GM18502 (cell line): ENCODE measurements around the gene RIOK3.
"Not testable (repeated sequence)": the region's sequence is repeated elsewhere in the genome, so short reads cannot be mapped to it uniquely, and the experiment has no call there.

Experiments
- ATAC-seq: cut with Tn5 transposase; IDR thresholded peaks from one replicate; pipeline ENCODE4 v1.9.1; 2021; ENCODE audit warnings: mild to moderate bottlenecking; ENCODE audit not compliant: unreplicated experiment, poor library complexity

Gene RIOK3

GRCh38 chr18:23451011-23451410 lies 2.1 kb upstream of the RIOK3 start:
- ATAC-seq = no peak

DNA sequence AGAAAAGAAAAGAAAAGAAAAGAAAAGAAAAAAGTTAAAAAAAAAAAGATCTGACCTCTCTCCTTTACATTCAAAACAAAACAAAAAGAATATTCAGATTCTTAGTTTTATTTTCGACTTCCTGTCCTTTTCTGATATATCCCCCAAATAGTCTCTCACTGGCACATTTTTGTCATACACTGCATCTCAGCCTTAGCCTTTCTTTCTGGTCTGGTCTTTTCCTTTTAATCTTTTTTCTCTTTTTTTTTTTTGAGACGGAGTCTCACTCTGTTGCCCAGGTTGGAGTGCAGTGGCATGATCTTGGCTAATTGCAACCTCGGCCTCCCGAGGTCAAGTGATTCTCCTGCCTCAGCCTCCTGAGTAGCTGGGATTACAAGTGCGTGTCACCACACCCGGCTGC lies 1.6 kb upstream of the RIOK3 start:
- ATAC-seq = no peak

DNA sequence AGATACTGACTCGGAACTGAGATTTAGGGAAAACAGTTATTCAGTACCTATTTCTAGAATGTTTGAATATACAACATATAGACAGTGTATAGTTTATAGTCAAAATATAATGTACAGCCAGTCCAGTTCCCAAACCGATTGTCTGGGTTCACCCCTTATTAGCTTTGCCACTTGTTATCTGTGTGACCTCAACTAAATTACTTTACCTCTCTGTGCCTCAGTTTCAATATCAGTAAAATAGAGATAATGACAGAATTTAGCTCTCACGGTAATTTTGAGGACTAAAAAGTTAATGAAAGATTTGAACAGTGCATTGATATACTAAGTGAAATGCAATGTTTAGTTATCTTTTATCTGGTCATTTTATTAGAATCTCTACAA lies 750 bp upstream of the RIOK3 start:
- ATAC-seq = no peak

- ATAC-seq = peak; percentile 9
Measured at GRCh38 chr18:23453680-23454058, 582 bp downstream of the RIOK3 start.

- ATAC-seq = no peak
Measured at GRCh38 chr18:23456835-23457234, 3.7 kb downstream of the RIOK3 start.

- ATAC-seq = no peak
Measured at GRCh38 chr18:23458830-23459529, 5.9 kb downstream of the RIOK3 start.

DNA sequence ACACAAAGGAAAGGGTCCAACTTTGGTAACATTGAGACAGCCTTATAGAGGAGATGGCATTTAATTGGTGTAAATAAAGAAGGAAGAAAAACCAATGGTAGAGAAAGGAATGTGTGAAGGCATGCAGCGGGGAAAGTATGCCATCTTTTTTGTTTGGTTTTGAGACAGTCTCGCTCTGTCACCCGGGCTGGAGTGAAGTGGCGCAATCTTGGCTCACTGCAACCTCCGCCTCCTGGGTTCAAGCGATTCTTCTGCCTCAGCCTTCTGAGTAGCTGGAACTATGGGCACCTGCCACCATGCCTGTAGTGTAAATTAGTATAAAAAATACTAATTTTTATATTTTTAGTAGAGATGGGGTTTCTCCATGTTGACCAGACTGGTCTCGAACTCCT lies 6.4 kb downstream of the RIOK3 start:
- ATAC-seq = no peak

DNA sequence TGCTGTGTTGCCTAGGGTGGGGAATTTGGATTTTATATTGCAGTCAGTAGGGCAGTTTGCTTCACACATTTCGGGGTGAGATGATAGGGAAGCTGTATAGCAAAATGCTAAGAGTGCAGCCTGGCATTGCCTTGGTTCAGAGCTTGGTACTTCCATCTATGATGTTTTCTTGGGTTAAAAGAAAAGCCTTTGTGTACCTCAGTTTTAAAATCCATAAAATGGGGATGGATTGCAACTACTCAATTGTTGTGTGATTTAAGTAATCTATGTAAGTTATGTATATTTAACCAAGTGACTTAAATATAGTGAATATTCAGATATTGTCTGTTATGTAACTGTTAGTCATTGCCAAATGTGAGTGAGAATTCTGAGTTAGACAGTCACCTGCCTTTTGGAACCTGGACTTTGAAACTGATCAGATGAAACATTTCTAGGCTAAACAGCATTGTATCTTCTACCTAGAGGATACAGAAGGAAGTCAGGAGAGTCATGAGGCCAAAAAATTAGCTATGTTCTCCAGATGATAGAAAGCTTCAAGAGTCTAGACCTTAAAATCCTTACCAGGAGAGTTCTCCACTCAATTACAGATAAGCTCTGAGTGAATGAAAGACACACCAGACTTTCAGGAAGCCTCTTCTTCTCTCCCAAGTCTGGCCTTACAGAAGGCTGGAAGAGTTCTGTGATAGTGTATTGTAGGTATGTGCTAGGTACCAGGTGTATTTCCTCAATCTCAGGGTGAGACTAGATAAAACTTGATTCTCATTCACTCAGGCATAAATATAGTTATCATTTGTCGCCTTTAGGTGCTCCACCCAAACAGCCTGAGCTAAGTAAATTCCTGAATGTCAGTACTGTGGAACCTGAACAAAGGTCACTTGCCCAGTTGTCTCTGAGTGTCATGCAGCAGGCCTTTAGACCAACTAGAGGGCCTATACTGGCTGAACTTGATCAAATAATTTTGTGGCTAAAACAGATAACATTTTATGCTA lies 7.5 kb downstream of the RIOK3 start:
- no peak for ATAC-seq

DNA sequence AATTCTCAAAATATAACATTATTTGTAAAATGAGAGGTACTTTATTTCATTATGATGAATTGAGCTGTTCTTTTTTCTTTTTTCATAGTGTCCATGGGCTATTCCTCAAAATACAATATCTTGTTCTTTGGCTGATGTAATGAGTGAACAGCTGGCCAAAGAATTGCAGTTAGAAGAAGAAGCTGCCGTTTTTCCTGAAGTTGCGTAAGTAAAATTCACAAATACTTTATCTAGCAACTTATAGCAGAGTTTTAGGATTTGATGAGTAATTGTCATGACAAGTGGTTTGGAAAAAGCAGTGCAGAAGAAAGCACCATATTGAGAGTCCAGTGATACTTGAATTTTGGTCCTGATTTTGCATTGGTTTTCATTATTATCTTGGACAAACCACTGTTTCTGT lies 9.8 kb downstream of the RIOK3 start:
- no peak for ATAC-seq

DNA sequence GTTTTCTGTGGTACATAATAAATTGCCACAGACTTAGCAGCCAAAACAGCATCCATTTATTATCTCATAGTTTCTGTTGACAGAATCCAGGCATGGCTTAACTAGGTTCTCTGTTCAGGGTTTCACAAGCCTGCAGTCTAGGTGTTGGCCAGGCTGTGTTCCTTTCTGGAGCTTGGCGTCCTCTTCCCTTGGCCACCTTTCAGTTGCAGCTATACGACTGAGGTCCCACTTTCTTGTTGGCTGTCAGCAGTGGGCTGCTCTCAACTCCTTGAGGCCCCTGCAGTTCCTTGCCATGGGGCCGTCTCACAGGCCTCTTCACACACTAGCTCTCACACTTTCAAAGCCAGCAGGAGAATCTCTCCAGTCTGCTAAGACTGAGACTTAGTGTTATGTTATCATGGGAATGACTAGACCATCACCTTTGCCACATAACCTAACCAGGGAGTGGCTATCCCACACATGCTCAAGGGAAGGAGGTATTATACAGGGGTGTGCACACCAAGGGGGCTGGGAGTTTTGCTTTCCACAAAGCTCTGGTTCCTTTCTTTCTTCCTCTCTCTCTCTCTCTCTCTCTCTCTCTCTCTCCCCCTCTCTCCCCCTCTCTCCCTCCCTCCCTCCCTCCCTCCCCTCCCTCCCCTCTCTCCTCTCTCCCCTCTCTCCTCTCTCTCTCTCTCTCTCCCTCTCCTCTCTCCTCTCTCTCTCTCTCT lies 15.8 kb downstream of the RIOK3 start:
- no peak for ATAC-seq

- no peak for ATAC-seq
Measured at GRCh38 chr18:23470620-23471387, 17.7 kb downstream of the RIOK3 start.

DNA sequence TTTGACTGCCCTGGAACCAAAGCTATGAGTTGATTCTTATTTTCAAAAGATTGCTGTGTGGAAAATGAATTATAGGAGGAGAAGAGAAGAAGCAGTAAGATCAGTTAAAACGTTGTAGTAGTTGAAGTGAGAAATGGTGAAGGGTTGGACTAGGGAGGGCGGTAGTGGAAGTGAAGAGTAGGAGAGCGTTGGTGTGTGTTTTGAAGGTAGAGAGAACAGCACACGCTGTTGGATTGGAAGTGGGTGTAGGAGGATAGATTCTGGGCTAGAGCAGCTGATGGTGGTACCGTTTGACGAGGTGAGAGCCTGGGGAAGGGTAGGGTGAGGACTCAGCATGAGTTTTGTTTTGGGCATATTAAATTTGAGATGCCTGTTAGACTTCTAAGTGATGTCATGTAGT lies 18.4 kb downstream of the RIOK3 start:
- no peak for ATAC-seq

GRCh38 chr18:23479829-23480505 lies 26.9 kb downstream of the RIOK3 start:
- no peak for ATAC-seq

- ATAC-seq = no peak
Measured at GRCh38 chr18:23484561-23485182, 31.6 kb downstream of the RIOK3 start.

DNA sequence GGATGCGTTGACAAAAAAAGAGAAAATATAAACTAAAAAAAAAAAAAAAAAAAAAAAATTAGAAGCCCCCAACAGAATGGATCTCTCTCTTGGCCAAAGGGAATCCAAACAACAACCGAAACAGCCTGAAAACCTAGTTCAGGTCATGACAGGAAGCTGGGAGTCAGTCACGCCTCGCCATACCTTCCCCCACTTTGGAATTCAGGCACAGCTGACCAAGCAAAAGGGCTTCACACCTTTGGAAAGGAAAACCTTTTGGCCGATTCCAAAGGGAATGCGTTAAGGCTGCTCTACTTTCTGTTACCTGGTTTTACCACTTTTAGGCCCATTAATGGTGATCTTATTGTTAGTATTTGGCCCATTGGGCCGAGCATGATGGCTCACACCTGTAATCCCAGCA lies 32.3 kb downstream of the RIOK3 start:
- ATAC-seq = no peak

GRCh38 chr18:23487738-23488570 lies 34.9 kb downstream of the RIOK3 start:
- ATAC-seq = peak; percentile 69

DNA sequence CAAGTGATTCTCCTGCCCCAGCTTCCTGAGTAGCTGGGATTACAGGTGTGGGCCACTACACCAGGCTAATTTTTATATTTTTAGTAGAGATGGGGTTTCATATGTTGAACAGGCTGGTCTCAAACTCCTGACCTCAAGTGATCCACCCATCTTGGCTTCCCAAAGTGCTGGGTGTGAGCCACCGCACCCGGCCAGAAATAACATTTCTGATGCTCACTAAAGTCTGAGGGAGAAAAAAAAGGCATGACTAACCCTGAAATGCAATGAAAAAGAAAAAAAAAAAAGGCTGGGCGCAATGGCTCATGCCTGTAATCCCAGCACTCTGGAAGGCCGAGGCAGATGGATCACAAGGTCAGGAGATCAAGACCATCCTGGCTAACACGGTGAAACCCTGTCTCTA lies 36.5 kb downstream of the RIOK3 start:
- not testable (repeated sequence) for ATAC-seq

GRCh38 chr18:23493654-23494053 lies 40.6 kb downstream of the RIOK3 start:
- no peak for ATAC-seq
